ENCODE data around the gene SLC22A14.
"Not testable (repeated sequence)": the region's sequence is repeated elsewhere in the genome, so short reads cannot be mapped to it uniquely, and the experiment has no call there.

SLC22A14 gene

GRCh38 chr3:38267662-38268061, 14.4 kb upstream of the SLC22A14 start:
- intact Hi-C loops (cut with DNase I), result no loop called here
- DNase-seq, result no peak

- DNase-seq, result no peak
- intact Hi-C loops (cut with DNase I), result no loop called here
Measured at GRCh38 chr3:38268087-38268486, 14.0 kb upstream of the SLC22A14 start.

GRCh38 chr3:38268522-38268921, 13.6 kb upstream of the SLC22A14 start:
- DNase-seq, result no peak
- intact Hi-C loops (cut with DNase I), result no loop called here

GRCh38 chr3:38270606-38271005, 11.5 kb upstream of the SLC22A14 start:
- intact Hi-C loops (cut with DNase I), result no loop called here
- no peak for DNase-seq

- intact Hi-C loops (cut with DNase I), result no loop called here
- DNase-seq, result no peak
Measured at GRCh38 chr3:38271553-38271952, 10.5 kb upstream of the SLC22A14 start.

- intact Hi-C loops (cut with DNase I), result no loop called here
- DNase-seq, result no peak
Measured at GRCh38 chr3:38274864-38275649, 7.0 kb upstream of the SLC22A14 start.

GRCh38 chr3:38275658-38276057, 6.4 kb upstream of the SLC22A14 start:
- no peak for DNase-seq
- intact Hi-C loops (cut with DNase I), result no loop called here

GRCh38 chr3:38276081-38276916, 5.8 kb upstream of the SLC22A14 start:
- no peak for DNase-seq
- intact Hi-C loops (cut with DNase I), result no loop called here

- peak in 1 of 42 donors; percentile 30 for DNase-seq
- intact Hi-C loops (cut with DNase I), result no loop called here
Measured at GRCh38 chr3:38276917-38277630, 5.0 kb upstream of the SLC22A14 start.

GRCh38 chr3:38278841-38279240, 3.3 kb upstream of the SLC22A14 start:
- peak in 1 of 42 donors; percentile 27 for DNase-seq
- intact Hi-C loops (cut with DNase I), result no loop called here

GRCh38 chr3:38283810-38284755, 2.0 kb downstream of the SLC22A14 start:
- no peak for DNase-seq
- intact Hi-C loops (cut with DNase I), result no loop called here

- intact Hi-C loops (cut with DNase I), result no loop called here
- no peak for DNase-seq
Measured at GRCh38 chr3:38284756-38285150, 2.7 kb downstream of the SLC22A14 start.

GRCh38 chr3:38289286-38290217, 7.5 kb downstream of the SLC22A14 start:
- peak in 1 of 42 donors; percentile 26 for DNase-seq
- intact Hi-C loops (cut with DNase I), result not testable (repeated sequence)

- intact Hi-C loops (cut with DNase I); DNase-seq: not testable (repeated sequence)
Measured at GRCh38 chr3:38297053-38297452, 15.0 kb downstream of the SLC22A14 start.

GRCh38 chr3:38297537-38297936, 15.4 kb downstream of the SLC22A14 start:
- no peak for DNase-seq
- intact Hi-C loops (cut with DNase I), result no loop called here

- intact Hi-C loops (cut with DNase I), result no loop called here
- DNase-seq, result peak in 1 of 42 donors; percentile 9
Measured at GRCh38 chr3:38297947-38298711, 16.0 kb downstream of the SLC22A14 start.

GRCh38 chr3:38306941-38307340, 24.8 kb downstream of the SLC22A14 start:
- DNase-seq, result no peak
- intact Hi-C loops (cut with DNase I), result no loop called here

Data from head of caudate nucleus (tissue), 42 donors.